HG02840 (cell line): ENCODE measurements around the gene PCCA.
A peak's percentile ranks its signal among the peaks of the same experiment; 100 is the strongest.
"Not testable (repeated sequence)": the region's sequence is repeated elsewhere in the genome, so short reads cannot be mapped to it uniquely, and the experiment has no call there.

ENCODE experiments used
- ATAC-seq: cut with Tn5 transposase; IDR thresholded peaks from one replicate; pipeline ENCODE4 v1.9.1; 2021; ENCODE audit warnings: mild to moderate bottlenecking, moderate library complexity, moderate number of reproducible peaks; ENCODE audit not compliant: unreplicated experiment, low FRiP score

PCCA gene

GRCh38 chr13:100096526-100096925, 7.6 kb downstream of the PCCA start:
- ATAC-seq = no peak

DNA sequence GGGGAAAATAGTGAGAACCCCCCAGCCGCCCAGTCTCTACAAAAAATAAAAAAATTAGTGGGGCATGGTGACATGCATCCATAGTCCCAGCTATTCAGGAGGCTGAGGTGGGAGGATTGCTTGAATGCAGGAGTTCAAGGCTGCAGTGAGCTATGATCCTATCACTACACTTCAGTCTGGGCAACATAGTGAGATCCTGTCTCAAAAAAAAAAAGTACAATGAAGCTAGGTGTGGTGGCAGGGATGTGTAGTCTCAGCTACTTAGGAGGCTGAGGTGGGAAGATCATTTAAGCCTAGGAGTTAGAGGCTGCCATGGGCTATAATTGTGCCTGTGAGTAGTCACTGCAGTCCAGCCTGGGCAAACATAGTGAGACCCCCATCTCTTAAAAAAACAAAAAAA, 8.9 kb downstream of the PCCA start:
- ATAC-seq = no peak

- ATAC-seq = no peak
Measured at GRCh38 chr13:100098445-100099116, 9.7 kb downstream of the PCCA start.

GRCh38 chr13:100099117-100099445, 10.2 kb downstream of the PCCA start:
- ATAC-seq = not testable (repeated sequence)

GRCh38 chr13:100100115-100100879, 11.4 kb downstream of the PCCA start:
- ATAC-seq = no peak

GRCh38 chr13:100102042-100102441, 13.1 kb downstream of the PCCA start:
- ATAC-seq = no peak

DNA sequence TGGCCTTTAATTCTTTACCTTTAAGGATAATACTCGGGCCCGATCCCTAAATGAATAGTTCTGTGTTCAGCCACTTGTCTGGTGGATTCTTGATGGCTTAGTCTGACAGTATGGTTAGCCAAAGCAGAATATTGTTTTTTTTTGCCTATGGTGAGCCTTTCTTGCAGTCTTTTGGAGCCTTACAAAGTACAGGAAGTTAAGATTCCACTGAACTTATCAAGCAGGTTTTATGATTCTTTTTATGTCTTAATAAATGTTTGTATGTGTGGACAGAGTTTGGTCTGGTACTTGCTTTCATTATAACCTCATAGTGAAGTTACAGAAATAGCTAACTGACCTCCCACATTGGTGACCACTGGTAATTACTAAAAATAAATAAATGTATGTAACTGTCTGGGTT, 17.1 kb downstream of the PCCA start:
- no peak for ATAC-seq

DNA sequence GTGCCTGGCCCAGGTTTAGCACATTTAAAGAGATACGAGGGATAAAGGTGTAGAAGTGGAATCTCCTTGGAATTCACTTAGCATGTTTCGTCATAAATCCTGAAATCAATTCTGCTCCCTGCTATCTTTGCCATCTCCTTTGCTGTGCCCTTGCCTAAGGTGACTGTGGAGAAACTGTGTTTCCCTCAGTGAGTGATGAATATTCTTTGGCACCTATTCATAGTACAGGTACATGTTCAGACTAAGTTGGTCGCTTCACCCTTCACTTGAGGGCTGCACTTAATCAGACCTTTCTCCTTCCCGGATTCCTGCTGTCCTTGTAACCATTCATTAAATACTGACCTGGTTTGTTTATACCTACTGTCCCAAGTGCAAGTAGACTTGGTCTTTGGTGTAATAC, 17.8 kb downstream of the PCCA start:
- ATAC-seq = no peak

DNA sequence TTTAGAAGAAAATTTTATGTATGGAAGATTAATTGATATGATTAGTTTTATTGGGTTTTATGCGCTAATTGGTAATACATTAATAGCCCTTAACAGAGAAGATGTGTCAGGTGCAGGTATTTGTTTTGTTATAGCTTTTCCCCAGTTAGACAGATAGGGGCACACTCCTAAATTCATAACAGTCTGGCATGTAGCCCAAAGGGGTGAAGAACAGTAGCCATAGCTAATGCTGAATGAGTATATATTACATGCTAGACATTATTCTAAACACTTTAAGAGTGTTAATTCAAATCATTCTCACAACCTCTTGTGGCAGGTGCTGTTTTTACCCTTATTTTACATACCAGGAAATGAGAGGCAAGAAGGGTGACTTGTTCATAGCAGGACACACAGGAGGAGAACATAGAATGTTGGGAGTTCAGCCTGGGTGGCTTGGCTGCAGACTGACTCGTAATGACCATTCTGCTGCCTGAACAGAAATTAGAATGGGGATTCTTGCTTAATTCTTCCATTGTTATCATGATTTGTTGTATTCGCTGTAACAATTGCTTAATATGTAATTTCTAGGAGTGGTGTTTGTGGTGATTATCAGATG, 20.1 kb downstream of the PCCA start:
- no peak for ATAC-seq

DNA sequence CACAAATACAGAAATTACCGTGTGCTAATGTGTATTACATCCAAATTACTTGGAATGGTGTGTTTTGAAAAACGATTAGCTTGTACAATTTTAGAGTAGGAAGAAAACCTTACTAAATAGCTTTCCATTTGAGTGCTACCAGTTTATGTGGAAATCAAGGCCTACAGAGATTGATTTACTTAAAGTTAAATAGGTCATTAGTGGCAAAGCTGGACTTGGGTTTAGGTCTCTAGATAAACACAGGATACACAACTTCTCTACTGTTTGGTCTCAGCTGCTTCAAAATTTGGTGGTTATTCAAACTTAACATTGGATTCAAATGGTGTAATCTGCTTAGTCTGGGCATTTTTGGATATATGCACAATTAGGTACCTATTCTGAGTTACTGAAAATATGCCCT, 21.4 kb downstream of the PCCA start:
- ATAC-seq = no peak

DNA sequence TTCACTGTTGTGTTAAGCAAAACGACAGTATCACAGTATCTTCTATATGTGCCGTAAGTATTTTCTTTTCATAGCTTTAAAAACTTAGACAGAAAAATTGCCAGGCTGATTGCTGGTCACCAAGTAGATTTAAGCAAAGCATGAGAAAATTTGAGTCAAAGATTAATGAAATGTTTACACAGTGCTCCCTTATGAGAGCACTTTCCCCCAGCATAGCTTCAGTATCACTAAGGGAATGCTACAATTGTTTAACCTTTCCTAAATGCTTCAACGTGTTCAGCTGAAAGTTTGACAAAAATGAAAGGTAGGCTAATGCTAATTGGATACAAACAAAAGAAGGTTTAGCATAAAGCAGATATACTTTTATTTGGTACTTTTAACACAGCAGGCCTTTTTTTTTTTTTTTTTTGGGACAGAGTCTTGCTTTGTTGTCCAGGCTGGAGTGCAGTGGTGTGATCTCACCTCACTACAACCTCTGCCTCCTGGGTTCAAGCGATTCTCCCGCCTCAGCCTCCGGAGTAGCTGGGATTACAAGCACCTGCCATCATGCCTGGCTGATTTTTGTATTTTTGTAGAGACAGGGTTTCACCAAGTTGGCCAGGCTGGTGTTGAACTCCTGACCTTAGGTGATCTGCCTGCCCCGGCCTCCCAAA, 23.4 kb downstream of the PCCA start:
- ATAC-seq = no peak

GRCh38 chr13:100115693-100116254, 26.9 kb downstream of the PCCA start:
- peak; percentile 70 for ATAC-seq

- ATAC-seq = no peak
Measured at GRCh38 chr13:100124265-100124664, 35.4 kb downstream of the PCCA start.

- ATAC-seq = no peak
Measured at GRCh38 chr13:100125946-100126345, 37.1 kb downstream of the PCCA start.

DNA sequence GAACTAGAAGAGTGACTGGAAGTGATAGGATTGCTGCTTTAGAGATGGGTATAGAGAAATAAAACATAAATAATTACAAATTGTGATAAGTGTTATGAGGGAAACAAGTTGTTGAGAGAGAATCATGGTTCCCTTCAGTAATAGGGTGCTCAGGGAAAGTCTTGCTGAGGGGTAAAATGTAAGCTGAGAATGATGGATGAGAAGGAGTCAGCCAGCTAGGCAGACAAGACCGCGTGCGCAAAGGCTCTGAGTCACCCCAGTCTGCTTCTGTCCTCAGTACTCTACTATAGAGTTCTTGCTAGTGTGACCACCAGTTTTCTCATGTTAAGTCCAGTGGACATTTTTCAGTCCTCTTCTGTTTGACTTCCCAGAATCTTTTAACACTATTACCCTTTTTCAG, 39.5 kb downstream of the PCCA start:
- ATAC-seq = no peak

GRCh38 chr13:100128838-100129237, 39.9 kb downstream of the PCCA start:
- ATAC-seq = no peak

DNA sequence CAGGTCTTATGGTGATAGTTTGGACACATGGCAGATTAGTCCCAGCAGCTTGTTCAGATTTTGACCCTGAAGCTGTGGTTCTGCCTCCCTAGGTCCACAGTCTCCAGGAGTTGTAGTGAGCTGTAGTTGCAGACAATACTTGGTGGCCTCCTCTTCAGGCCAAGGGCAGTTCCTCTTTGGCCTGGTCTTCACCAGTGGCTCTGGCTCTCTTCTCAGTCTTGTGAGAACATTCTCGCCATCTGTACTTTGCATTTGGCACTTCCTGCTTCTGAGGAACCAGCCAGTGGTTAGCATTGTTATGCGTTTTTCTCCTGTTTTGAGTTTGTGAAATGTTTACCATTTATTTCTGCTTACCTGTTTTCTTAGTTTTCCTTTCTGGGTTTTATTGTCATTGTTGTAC, 40.7 kb downstream of the PCCA start:
- peak; percentile 74 for ATAC-seq

- no peak for ATAC-seq
Measured at GRCh38 chr13:100130092-100130491, 41.2 kb downstream of the PCCA start.

GRCh38 chr13:100130930-100131511, 42.1 kb downstream of the PCCA start:
- no peak for ATAC-seq

- no peak for ATAC-seq
Measured at GRCh38 chr13:100131863-100132574, 43.1 kb downstream of the PCCA start.
